Testis (tissue), 2 donors: ENCODE measurements around the gene EML4.

Experiments used
- CTCF ChIP-seq, 3 experiments: fragments of 450-650 bp in 2 of 3; fragments of 200-600 bp in 1 of 3; sonication (generic) in 1 of 3; IDR thresholded peaks; one replicate each; pipeline ENCODE4 v1.5.1; 2016 to 2019; ENCODE audit warnings: antibody characterized with exemption in 3 of 3, mild to moderate bottlenecking in 2 of 3, moderate library complexity in 1 of 3
- POLR2A ChIP-seq: fragments of 450-650 bp; IDR thresholded peaks from one replicate; pipeline ENCODE4 v1.6.1; 2017; ENCODE audit warnings: antibody characterized with exemption, mild to moderate bottlenecking, moderate library complexity

GRCh38 chr2:42211291-42211690 is 42.1 kb downstream of the EML4 start:
- no peak for TF ChIP-seq CTCF (IDR thresholded peaks at IDR 0.05)
- no peak for TF ChIP-seq POLR2A
